Measurements from ENCODE around the gene EEF1AKMT1. TPM values are rescaled to one million over a fixed set of nuclear protein-coding genes. Genes with fewer than 3 reads are reported as not detected.
"Not testable (repeated sequence)": the region's sequence is repeated elsewhere in the genome, so short reads cannot be mapped to it uniquely, and the experiment has no call there.

EEF1AKMT1 gene
- total and polyA plus RNA-seq, 12 donors, result 6.1 to 10.2 (median 8.3) TPM

DNA sequence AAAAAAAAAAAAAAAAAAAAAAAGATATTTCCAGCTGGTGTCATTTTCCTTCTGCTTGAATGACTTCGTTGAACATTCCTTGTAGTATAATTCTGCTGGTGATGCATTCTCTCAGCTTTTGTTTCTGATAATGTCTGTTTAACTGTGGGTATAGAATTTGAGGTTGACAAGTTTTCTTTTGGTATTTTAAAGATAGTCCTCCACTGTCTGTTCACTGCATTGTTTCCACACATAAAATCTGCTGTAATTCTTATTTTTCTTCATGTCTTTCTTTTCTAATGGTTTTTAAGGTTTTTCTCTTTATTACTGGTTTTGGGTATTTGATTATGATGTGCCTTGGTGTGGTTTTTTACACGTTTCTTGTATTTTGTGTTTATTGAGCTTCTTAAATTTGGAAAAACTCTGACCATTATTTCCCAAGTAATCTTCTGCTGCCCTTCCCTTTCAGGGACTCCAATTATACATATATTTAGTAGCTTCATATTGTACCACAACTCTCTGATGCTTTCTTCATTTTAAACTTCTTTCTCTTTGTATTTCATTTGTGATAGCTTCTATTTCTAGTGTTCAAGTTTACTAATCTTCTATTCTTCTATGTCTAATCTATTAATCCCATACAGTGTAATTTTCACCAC is 6.3 kb downstream of the EEF1AKMT1 start:
- intact Hi-C loops (cut with DNase I), result no loop called here
- TF ChIP-seq, protein P1, sequence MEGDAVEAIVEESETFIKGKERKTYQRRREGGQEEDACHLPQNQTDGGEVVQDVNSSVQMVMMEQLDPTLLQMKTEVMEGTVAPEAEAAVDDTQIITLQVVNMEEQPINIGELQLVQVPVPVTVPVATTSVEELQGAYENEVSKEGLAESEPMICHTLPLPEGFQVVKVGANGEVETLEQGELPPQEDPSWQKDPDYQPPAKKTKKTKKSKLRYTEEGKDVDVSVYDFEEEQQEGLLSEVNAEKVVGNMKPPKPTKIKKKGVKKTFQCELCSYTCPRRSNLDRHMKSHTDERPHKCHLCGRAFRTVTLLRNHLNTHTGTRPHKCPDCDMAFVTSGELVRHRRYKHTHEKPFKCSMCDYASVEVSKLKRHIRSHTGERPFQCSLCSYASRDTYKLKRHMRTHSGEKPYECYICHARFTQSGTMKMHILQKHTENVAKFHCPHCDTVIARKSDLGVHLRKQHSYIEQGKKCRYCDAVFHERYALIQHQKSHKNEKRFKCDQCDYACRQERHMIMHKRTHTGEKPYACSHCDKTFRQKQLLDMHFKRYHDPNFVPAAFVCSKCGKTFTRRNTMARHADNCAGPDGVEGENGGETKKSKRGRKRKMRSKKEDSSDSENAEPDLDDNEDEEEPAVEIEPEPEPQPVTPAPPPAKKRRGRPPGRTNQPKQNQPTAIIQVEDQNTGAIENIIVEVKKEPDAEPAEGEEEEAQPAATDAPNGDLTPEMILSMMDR (IDR thresholded peaks at IDR 0.05), result no peak
- ATAC-seq (no peak), DNase-seq (no peak)
- Histone ChIP-seq H3K4me1 (peaks cover 0 to 3% (median 3%) of the 10 kb centered on the region in 9 donors), H3K4me3 (no peak overlapping the region), H3K36me3 (peaks cover 0 to 19% (median 0%) of the 10 kb centered on the region in 9 donors), H3K27ac (no peak overlapping the region), H3K27me3 (no peaks in the 10 kb centered on the region), H3K9me3 (peaks cover 0 to 42% (median 14%) of the 10 kb centered on the region in 11 donors)
- WGBS, 2 donors, result 93 to 96% methylated on average over 2 of the region's 2 CpGs

- no peak overlapping the region for H3K4me3 ChIP-seq
- H3K27ac ChIP-seq, result no peak overlapping the region
- ATAC-seq (no peak), DNase-seq (no peak)
- H3K36me3 ChIP-seq, result peaks cover 0 to 16% (median 9%) of the 10 kb centered on the region in 9 donors
- no peaks in the 10 kb centered on the region for H3K4me1 ChIP-seq
- no peaks in the 10 kb centered on the region for H3K27me3 ChIP-seq
- TF ChIP-seq, protein P1 (IDR thresholded peaks at IDR 0.05), result no peak
- WGBS, 2 donors, result 83 to 88% methylated on average over 3 of the region's 3 CpGs
- H3K9me3 ChIP-seq, result peaks cover 0 to 19% (median 0%) of the 10 kb centered on the region in 11 donors
- intact Hi-C loops (cut with DNase I), result no loop called here
Measured at GRCh38 chr13:20760872-20761271, 12.9 kb downstream of the EEF1AKMT1 start.

DNA sequence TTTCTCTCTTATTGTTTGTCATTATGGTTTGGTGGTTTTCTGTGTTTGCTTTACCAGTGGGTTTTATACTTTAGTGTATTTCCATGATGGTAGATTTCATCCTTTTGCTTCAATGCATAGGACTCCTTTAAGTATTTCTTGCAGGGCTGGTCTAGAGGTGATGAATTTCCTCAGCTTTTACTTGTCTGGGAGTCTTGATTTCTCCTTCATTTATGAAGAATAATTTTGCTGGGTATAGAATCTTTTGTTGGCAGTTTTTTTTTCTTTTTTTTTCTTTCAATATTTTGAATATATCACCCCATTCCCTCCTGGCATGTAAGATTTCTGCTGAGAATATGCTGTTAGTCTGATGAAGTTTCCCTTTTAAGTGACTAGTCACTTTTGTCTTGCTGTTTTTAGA is 19.8 kb downstream of the EEF1AKMT1 start:
- no peak for ATAC-seq
- no peak overlapping the region for H3K4me3 ChIP-seq
- H3K9me3 ChIP-seq, result peaks cover 0 to 60% (median 14%) of the 10 kb centered on the region in 11 donors
- H3K4me1 ChIP-seq, result no peaks in the 10 kb centered on the region
- intact Hi-C loops (cut with DNase I), result no loop called here
- no peaks in the 10 kb centered on the region for H3K27me3 ChIP-seq
- no peak overlapping the region for H3K27ac ChIP-seq
- TF ChIP-seq, protein P1 (IDR thresholded peaks at IDR 0.05), result no peak
- H3K36me3 ChIP-seq, result peaks cover 0 to 31% (median 12%) of the 10 kb centered on the region in 9 donors
- no peak for DNase-seq

- H3K36me3 ChIP-seq, result peaks cover 0 to 18% (median 0%) of the 10 kb centered on the region in 9 donors
- peaks cover 0 to 56% (median 17%) of the 10 kb centered on the region in 11 donors for H3K9me3 ChIP-seq
- TF ChIP-seq, protein P1 (IDR thresholded peaks at IDR 0.05), result no peak
- ATAC-seq, result no peak
- DNase-seq, result no peak
- no peak overlapping the region for H3K27ac ChIP-seq
- H3K27me3 ChIP-seq, result no peaks in the 10 kb centered on the region
- H3K4me3 ChIP-seq, result no peak overlapping the region
- intact Hi-C loops (cut with DNase I), result no loop called here
- H3K4me1 ChIP-seq, result no peaks in the 10 kb centered on the region
- WGBS, 2 donors, result 100% methylated on average over 1 of the region's 1 CpG
Measured at GRCh38 chr13:20749377-20749776, 24.4 kb downstream of the EEF1AKMT1 start.

- 90 to 96% methylated on average over 4 of the region's 4 CpGs for WGBS, 2 donors
- ATAC-seq; H3K27ac ChIP-seq; DNase-seq; H3K4me3 ChIP-seq; H3K36me3 ChIP-seq; intact Hi-C loops (cut with DNase I); H3K27me3 ChIP-seq; H3K4me1 ChIP-seq: not testable (repeated sequence)
- peaks cover 0 to 21% (median 3%) of the 10 kb centered on the region in 11 donors for H3K9me3 ChIP-seq
Measured at GRCh38 chr13:20743830-20744404, 29.8 kb downstream of the EEF1AKMT1 start.
